Uterus (tissue), 4 donors: Measurements from ENCODE around the gene SFT2D3. TPM values are rescaled to one million over a fixed set of nuclear protein-coding genes. Genes with fewer than 3 reads are reported as not detected.

Experiments used
- DNase-seq, 2 donors: peaks; one replicate each; pipeline ENCODE4 v3.0.0-alpha.2; 2019 to 2020
- H3K27ac ChIP-seq, 2 donors: fragments of 200-600 bp; sonication (generic); 1 replicate in 1 of 2; 2 replicates in 1 of 2; pipeline ENCODE4 v1.5.1; 2016 to 2018
- H3K27me3 ChIP-seq, 2 donors: fragments of 200-600 bp; sonication (generic); one replicate each; pipeline ENCODE4 v1.5.1; 2018 to 2019; ENCODE audit warnings: control low read depth in 1 of 2
- H3K36me3 ChIP-seq, 2 donors: fragments of 200-600 bp; sonication (generic); one replicate each; pipeline ENCODE4 v1.5.1; 2019; ENCODE audit warnings: control low read depth in 1 of 2
- H3K4me1 ChIP-seq, 2 donors: fragments of 200-600 bp; sonication (generic); one replicate each; pipeline ENCODE4 v1.5.1; 2018 to 2019; ENCODE audit warnings: control low read depth in 1 of 2
- H3K4me3 ChIP-seq, 2 donors: fragments of 200-600 bp; sonication (generic); 1 replicate in 1 of 2; 2 replicates in 1 of 2; pipeline ENCODE4 v1.5.1; 2018 to 2019; ENCODE audit warnings: mild to moderate bottlenecking in 1 of 2
- H3K9me3 ChIP-seq, 2 donors: fragments of 200-600 bp; sonication (generic); one replicate each; pipeline ENCODE4 v1.5.1; 2019; ENCODE audit warnings: control low read depth in 1 of 2
- CTCF ChIP-seq, 4 experiments: fragments of 200-600 bp in 2 of 4; fragments of 450-650 bp in 2 of 4; sonication (generic) in 2 of 4; IDR thresholded peaks; one replicate each; pipeline ENCODE4 v1.5.1; 2016 to 2019; ENCODE audit warnings: antibody characterized with exemption in 4 of 4, mild to moderate bottlenecking in 2 of 4, moderate library complexity in 1 of 4
- POLR2A ChIP-seq, 2 donors: fragments of 450-650 bp; IDR thresholded peaks; one replicate each; pipeline ENCODE4 v1.6.1; 2016; ENCODE audit warnings: antibody characterized with exemption in 2 of 2, mild to moderate bottlenecking in 1 of 2, moderate library complexity in 1 of 2
- intact Hi-C: fragments of 100-400 bp; cut with DNase I; formaldehyde crosslinking; loops from one replicate; pipeline ENCODE4 v1.15.1; 2023; ENCODE audit warnings: low total_unique reads
- total RNA-seq, 4 donors: library from RNA; depleted of rRNA in 3 of 4; stranded (reverse); fragments of >200 nt in 3 of 4; gene quantifications; one replicate each; pipeline versions ENCODE4 v1.1.0 to v1.2.4, GENCODE V29; 2014 to 2023
- donor health status: DM: yes; HTN: yes; CAD: no.

The SFT2D3 gene
- total RNA-seq, 4 donors from 2014 or later = 5.9 to 27.2 (median 11.1) TPM

- TF ChIP-seq CTCF (IDR thresholded peaks at IDR 0.05) (no peak), POLR2A (IDR thresholded peaks at IDR 0.05) (no peak)
- Histone ChIP-seq H3K36me3 (no peaks in the 10 kb centered on the region), H3K27ac (no peak overlapping the region), H3K4me1 (peaks cover 6 to 7% of the 10 kb centered on the region in 2 donors), H3K27me3 (no peaks in the 10 kb centered on the region), H3K4me3 (no peak overlapping the region), H3K9me3 (no peaks in the 10 kb centered on the region)
- no peak for DNase-seq
- intact Hi-C loops = no loop called here
Measured at GRCh38 chr2:127698553-127699355, 2.5 kb upstream of the SFT2D3 start.

GRCh38 chr2:127700527-127701192 is 637 bp upstream of the SFT2D3 start:
- TF ChIP-seq POLR2A (IDR thresholded peaks at IDR 0.05) = no peak
- no peak for TF ChIP-seq CTCF (IDR thresholded peaks at IDR 0.05)
- intact Hi-C loops = no loop called here
- peak in 1 of 2 donors; percentile 36 for DNase-seq
- Histone ChIP-seq H3K36me3 (no peaks in the 10 kb centered on the region), H3K27ac (peak overlapping the region; percentile 89 to 96), H3K27me3 (no peaks in the 10 kb centered on the region), H3K4me3 (peak overlapping the region; percentile 54 to 93), H3K9me3 (no peaks in the 10 kb centered on the region), H3K4me1 (peaks cover 6 to 7% of the 10 kb centered on the region in 2 donors)

GRCh38 chr2:127701651-127702394 is 526 bp downstream of the SFT2D3 start:
- DNase-seq = peak; percentile 56 to 63
- TF ChIP-seq CTCF (IDR thresholded peaks at IDR 0.05) (peak in 2 of 4 experiments; percentile 45 to 58), POLR2A (IDR thresholded peaks at IDR 0.05) (no peak)
- peaks cover 6 to 7% of the 10 kb centered on the region in 2 donors for H3K4me1 ChIP-seq
- no peaks in the 10 kb centered on the region for H3K36me3 ChIP-seq
- H3K4me3 ChIP-seq = peak overlapping the region; percentile 54 to 93
- no peaks in the 10 kb centered on the region for H3K27me3 ChIP-seq
- peak overlapping the region; percentile 89 to 96 for H3K27ac ChIP-seq
- H3K9me3 ChIP-seq = no peaks in the 10 kb centered on the region
- intact Hi-C loops = no loop called here

GRCh38 chr2:127702395-127703009 is 1.2 kb downstream of the SFT2D3 start:
- no peaks in the 10 kb centered on the region for H3K9me3 ChIP-seq
- H3K27ac ChIP-seq = peak overlapping the region; percentile 89 to 96
- peak overlapping the region; percentile 54 to 93 for H3K4me3 ChIP-seq
- H3K36me3 ChIP-seq = no peaks in the 10 kb centered on the region
- H3K27me3 ChIP-seq = no peaks in the 10 kb centered on the region
- TF ChIP-seq POLR2A (IDR thresholded peaks at IDR 0.05) = no peak
- no peak for TF ChIP-seq CTCF (IDR thresholded peaks at IDR 0.05)
- intact Hi-C loops = no loop called here
- DNase-seq = no peak
- H3K4me1 ChIP-seq = peaks cover 6 to 7% of the 10 kb centered on the region in 2 donors
